ENCODE data around the gene ZNF436.

DNA sequence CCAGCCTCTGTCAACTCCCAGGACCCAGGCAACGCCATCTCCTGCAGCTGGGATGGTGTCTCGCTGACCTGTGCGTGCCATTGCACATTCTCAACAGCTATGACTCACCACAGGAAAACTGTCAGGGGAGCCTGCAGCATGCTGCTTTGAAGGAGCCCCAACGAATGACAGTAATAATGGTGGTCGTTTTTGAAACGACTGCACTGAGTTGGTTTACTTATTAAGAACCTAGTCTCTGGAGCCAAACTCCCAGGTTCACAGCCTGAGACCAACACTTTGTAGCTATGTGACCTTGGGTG, 33.4 kb upstream of the ZNF436 start:
- TF ChIP-seq, protein P1, sequence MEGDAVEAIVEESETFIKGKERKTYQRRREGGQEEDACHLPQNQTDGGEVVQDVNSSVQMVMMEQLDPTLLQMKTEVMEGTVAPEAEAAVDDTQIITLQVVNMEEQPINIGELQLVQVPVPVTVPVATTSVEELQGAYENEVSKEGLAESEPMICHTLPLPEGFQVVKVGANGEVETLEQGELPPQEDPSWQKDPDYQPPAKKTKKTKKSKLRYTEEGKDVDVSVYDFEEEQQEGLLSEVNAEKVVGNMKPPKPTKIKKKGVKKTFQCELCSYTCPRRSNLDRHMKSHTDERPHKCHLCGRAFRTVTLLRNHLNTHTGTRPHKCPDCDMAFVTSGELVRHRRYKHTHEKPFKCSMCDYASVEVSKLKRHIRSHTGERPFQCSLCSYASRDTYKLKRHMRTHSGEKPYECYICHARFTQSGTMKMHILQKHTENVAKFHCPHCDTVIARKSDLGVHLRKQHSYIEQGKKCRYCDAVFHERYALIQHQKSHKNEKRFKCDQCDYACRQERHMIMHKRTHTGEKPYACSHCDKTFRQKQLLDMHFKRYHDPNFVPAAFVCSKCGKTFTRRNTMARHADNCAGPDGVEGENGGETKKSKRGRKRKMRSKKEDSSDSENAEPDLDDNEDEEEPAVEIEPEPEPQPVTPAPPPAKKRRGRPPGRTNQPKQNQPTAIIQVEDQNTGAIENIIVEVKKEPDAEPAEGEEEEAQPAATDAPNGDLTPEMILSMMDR (IDR thresholded peaks at IDR 0.05), result no peak
- TF ChIP-seq POLR2A (IDR thresholded peaks at IDR 0.05), result no peak

Data from Peyer's patch (tissue), 4 donors.